ENCODE results near the gene RPL29. TPM values are rescaled to one million over a fixed set of nuclear protein-coding genes. Genes with fewer than 3 reads are reported as not detected.

RPL29 gene
- total RNA-seq, 1 donor from 2014 or later, result 765 TPM

GRCh38 chr3:52010431-52010830 is 14.7 kb upstream of the RPL29 start:
- H3K4me3 ChIP-seq, result no peak overlapping the region
- no peak for DNase-seq
- H3K4me1 ChIP-seq, result peaks cover 24% of the 10 kb centered on the region
- intact Hi-C loops (cut with DNase I), result loop anchor here (10.0 kb wide), 1 partner anchor 114 kb away; no protein-coding TSS in a partner anchor
- H3K9me3 ChIP-seq, result no peaks in the 10 kb centered on the region
- ATAC-seq, result no peak
- no peaks in the 10 kb centered on the region for H3K36me3 ChIP-seq
- no peak overlapping the region for H3K27ac ChIP-seq
- TF ChIP-seq CTCF (IDR thresholded peaks at IDR 0.05), result no peak
- no peaks in the 10 kb centered on the region for H3K27me3 ChIP-seq (ENCODE audit: low read depth)

- H3K27ac ChIP-seq, result no peak overlapping the region
- peaks cover 28% of the 10 kb centered on the region for H3K4me1 ChIP-seq
- DNase-seq, result no peak
- no peak overlapping the region for H3K4me3 ChIP-seq
- ATAC-seq, result no peak
- H3K36me3 ChIP-seq, result no peaks in the 10 kb centered on the region
- no peaks in the 10 kb centered on the region for H3K27me3 ChIP-seq (ENCODE audit: low read depth)
- intact Hi-C loops (cut with DNase I), result loop anchor here (10.0 kb wide), 1 partner anchor 138 kb away; no protein-coding TSS in a partner anchor
- no peaks in the 10 kb centered on the region for H3K9me3 ChIP-seq
- TF ChIP-seq CTCF (IDR thresholded peaks at IDR 0.05), result no peak
Observed at GRCh38 chr3:52007291-52007690, 11.6 kb upstream of the RPL29 start.

- peaks cover 28% of the 10 kb centered on the region for H3K4me1 ChIP-seq
- no peaks in the 10 kb centered on the region for H3K9me3 ChIP-seq
- intact Hi-C loops (cut with DNase I), result loop anchor here (10.0 kb wide), 1 partner anchor 138 kb away; no protein-coding TSS in a partner anchor
- H3K27ac ChIP-seq, result no peak overlapping the region
- no peaks in the 10 kb centered on the region for H3K27me3 ChIP-seq (ENCODE audit: low read depth)
- H3K4me3 ChIP-seq, result no peak overlapping the region
- TF ChIP-seq CTCF (IDR thresholded peaks at IDR 0.05), result no peak
- DNase-seq (no peak), ATAC-seq (no peak)
- no peaks in the 10 kb centered on the region for H3K36me3 ChIP-seq
Observed at GRCh38 chr3:52006820-52007133, 11.1 kb upstream of the RPL29 start.

GRCh38 chr3:52006017-52006819 is 10.5 kb upstream of the RPL29 start:
- Histone ChIP-seq H3K27ac (peak overlapping the region; percentile 67), H3K4me1 (peaks cover 33% of the 10 kb centered on the region), H3K27me3 (ENCODE audit: low read depth) (no peaks in the 10 kb centered on the region), H3K36me3 (no peaks in the 10 kb centered on the region), H3K9me3 (no peaks in the 10 kb centered on the region), H3K4me3 (no peak overlapping the region)
- DNase-seq (no peak), ATAC-seq (no peak)
- no peak for TF ChIP-seq CTCF (IDR thresholded peaks at IDR 0.05)
- intact Hi-C loops (cut with DNase I), result loop anchor here (10.0 kb wide), 1 partner anchor 139 kb away; no protein-coding TSS in a partner anchor

GRCh38 chr3:52005571-52005986 is 9.9 kb upstream of the RPL29 start:
- ATAC-seq, result peak; percentile 22 to 46
- no peak overlapping the region for H3K4me3 ChIP-seq
- H3K36me3 ChIP-seq, result no peaks in the 10 kb centered on the region
- DNase-seq, result no peak
- no peak for TF ChIP-seq CTCF (IDR thresholded peaks at IDR 0.05)
- peak overlapping the region; percentile 67 for H3K27ac ChIP-seq
- intact Hi-C loops (cut with DNase I), result loop anchor here (10.0 kb wide), 1 partner anchor 139 kb away; no protein-coding TSS in a partner anchor
- H3K4me1 ChIP-seq, result peaks cover 33% of the 10 kb centered on the region
- H3K27me3 ChIP-seq (ENCODE audit: low read depth), result no peaks in the 10 kb centered on the region
- H3K9me3 ChIP-seq, result no peaks in the 10 kb centered on the region

Data from lower lobe of right lung (tissue), 2 donors.